Bronchial epithelial cell (primary cell): ENCODE measurements around the gene WDR83. TPM values are rescaled to one million over a fixed set of nuclear protein-coding genes. Genes with fewer than 3 reads are reported as not detected.

Experiments
- DNase-seq: peaks from one replicate; pipeline ENCODE4 v3.0.0-alpha.2; 2010; ENCODE audit warnings: low read depth
- FAIRE-seq: peaks from 2 replicates; lab custom pipeline; 2011; peaks lifted over from hg19 to GRCh38; lab: Jason Lieb, UNC
- H3K27me3 ChIP-seq: 2 replicates; pipeline ENCODE4 v1.5.1; 2011; ENCODE audit warnings: low read length; ENCODE audit not compliant: control insufficient read depth, insufficient read depth
- H3K36me3 ChIP-seq: 2 replicates; pipeline ENCODE4 v1.5.1; 2011; ENCODE audit warnings: low read length; ENCODE audit not compliant: control insufficient read depth, insufficient read depth
- H3K4me3 ChIP-seq: 2 replicates; pipeline ENCODE4 v1.5.1; 2011; ENCODE audit warnings: mild to moderate bottlenecking, low read depth, low read length, control low read depth
- total RNA-seq: library from RNA; depleted of rRNA; stranded (reverse); fragments of >200 nt; gene quantifications from 2 replicates; pipeline ENCODE4 v1.2.1, GENCODE V29; 2014
- TF ChIP-seq, protein P1 (sequence below): IDR thresholded peaks from 2 replicates; pipeline ENCODE4 v1.5.1; 2011; ENCODE audit warnings: mild to moderate bottlenecking, moderate library complexity, low read length, control low read depth, inconsistent platforms; ENCODE audit not compliant: insufficient read depth, severe bottlenecking

Gene WDR83
- total RNA-seq, 1 donor from 2014 or later = 21.1 TPM

DNA sequence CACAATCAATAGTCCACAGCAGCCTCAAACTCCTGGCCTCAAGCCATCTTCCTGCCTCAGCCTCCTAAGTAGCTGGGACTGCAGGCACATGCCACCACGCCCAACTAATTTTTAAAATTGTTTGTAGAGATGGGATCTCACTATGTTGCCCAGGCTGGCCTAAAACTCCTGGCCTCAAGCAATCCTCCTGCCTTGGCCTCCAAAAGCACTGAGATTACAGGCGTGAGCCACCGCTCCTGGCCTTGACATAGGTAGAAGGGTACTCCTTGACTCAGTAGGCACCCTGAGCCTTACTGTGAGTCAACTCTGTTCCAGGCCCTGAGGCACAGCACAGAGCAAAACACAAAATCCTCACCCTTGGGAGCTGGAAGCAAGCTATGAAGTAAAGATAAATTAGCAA lies 49.3 kb downstream of the WDR83 start:
- H3K36me3 ChIP-seq = peaks cover 40% of the 10 kb centered on the region
- no peak for FAIRE-seq

DNA sequence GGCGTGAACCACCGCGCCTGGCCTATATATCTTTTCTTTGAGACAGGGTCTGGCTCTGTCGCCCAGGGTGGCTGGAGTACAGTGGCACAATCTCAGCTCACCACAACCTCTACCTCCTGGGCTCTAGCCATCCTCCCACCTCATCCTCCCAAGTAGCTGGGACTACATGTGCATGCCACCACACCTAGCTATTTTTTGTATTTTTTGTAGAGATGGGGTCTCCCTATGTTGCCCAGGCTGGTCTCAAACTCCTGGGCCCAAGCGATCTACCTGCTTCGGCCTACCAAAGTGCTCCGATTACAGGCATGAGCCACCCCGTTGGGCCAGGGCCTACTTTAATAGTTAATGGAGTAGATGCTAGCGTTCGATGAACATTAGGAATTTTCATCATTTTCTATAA lies 53.7 kb downstream of the WDR83 start:
- TF ChIP-seq, protein P1, sequence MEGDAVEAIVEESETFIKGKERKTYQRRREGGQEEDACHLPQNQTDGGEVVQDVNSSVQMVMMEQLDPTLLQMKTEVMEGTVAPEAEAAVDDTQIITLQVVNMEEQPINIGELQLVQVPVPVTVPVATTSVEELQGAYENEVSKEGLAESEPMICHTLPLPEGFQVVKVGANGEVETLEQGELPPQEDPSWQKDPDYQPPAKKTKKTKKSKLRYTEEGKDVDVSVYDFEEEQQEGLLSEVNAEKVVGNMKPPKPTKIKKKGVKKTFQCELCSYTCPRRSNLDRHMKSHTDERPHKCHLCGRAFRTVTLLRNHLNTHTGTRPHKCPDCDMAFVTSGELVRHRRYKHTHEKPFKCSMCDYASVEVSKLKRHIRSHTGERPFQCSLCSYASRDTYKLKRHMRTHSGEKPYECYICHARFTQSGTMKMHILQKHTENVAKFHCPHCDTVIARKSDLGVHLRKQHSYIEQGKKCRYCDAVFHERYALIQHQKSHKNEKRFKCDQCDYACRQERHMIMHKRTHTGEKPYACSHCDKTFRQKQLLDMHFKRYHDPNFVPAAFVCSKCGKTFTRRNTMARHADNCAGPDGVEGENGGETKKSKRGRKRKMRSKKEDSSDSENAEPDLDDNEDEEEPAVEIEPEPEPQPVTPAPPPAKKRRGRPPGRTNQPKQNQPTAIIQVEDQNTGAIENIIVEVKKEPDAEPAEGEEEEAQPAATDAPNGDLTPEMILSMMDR = no peak
- peak overlapping the region; percentile 89 for H3K4me3 ChIP-seq
- peaks cover 19% of the 10 kb centered on the region for H3K36me3 ChIP-seq
- H3K27me3 ChIP-seq = no peaks in the 10 kb centered on the region
- FAIRE-seq (no peak), DNase-seq (no peak)

More for the DNA sequence above, 49.3 kb downstream of the WDR83 start:
- no peak for DNase-seq
- no peak overlapping the region for H3K4me3 ChIP-seq
- no peaks in the 10 kb centered on the region for H3K27me3 ChIP-seq
- TF ChIP-seq, protein P1 = no peak

DNA sequence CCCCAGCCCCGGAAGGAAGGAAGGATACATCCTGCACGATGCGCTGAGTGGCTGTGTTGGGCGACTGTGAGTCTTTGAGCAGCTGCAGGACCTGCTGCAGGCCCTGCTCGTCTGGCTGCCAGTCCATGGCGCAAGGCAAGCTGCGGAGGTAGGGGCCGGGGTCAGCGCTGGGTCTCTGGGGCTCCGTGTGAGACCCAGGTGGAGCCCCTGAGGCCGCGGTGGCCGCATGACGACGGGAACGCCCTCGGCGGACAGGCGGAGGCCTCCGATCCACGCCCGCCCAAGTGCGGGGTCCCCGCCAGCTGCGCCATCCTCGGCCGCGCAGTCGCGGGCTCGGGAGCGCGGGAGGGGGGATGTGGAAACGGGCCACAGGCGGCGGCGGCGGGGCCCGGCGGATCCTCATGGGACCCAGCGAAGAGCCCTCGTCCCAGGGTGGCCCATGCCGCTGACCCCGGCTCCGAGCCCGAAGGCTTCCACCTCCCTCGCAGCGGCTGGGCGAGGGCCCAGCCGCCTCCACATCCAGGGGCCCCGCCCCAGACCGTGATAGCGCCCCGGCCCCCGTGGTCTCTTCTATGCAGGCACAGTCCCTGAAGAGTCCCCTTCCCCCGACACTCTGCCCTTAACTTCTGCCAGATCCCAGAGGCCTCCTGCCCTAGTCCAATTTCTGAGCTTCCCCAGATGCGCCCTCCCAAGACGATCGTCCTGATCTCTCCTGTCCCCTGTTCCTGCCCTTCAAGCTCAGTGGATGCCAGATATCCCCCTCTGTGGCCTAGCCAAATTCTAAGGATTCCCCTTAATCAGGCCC lies 54.4 kb downstream of the WDR83 start:
- Histone ChIP-seq H3K36me3 (peaks cover 13% of the 10 kb centered on the region), H3K4me3 (peak overlapping the region; percentile 89), H3K27me3 (no peaks in the 10 kb centered on the region)
- FAIRE-seq (no peak), DNase-seq (no peak)
- TF ChIP-seq, protein P1 = no peak

DNA sequence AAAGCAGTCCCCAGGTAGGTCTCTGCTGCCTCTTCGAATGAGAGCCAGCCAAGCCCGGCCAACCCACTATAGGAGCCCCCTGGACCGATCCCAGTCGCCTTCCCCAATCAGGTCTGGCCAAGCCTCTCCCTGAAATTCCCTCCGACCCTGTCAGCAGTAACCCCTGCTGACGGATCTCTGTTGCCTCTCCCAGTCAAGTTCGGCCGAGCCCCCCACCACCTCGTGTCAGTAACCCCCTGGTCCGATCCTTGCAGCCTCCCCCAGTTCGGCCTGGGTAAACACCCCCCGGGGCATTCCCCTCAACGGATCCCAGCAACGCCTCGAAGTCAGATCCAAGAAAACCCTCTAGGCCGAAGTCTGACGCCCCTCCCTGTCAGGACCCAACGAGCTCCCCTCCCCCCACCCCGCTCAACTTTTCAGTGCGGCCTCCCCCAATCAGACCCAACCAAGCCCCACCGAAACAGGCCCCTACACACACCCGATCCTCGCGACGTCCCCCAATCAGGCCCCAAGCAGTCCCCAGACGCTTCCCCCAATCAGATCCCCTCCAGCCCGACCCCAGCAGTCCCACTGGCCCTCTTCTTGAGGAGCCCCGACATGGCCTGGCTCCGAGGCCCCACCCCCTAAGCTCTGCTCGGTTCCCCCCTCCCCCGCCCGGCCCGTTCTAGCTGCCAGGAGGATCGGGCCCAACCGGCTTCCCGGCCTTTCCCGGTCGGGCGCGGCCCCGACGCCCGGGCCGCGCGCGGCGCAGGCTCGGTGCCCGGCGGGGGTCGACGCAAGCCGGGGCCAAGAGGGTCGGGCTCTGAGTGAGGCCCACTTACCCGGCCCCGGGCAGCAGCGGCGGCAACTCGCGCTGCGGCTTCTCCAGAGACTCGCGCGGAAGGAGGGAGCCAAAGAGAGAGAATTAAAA lies 55.3 kb downstream of the WDR83 start:
- H3K36me3 ChIP-seq = peaks cover 10% of the 10 kb centered on the region
- DNase-seq (no peak), FAIRE-seq (no peak)
- H3K4me3 ChIP-seq = peak overlapping the region; percentile 89
- no peaks in the 10 kb centered on the region for H3K27me3 ChIP-seq
- TF ChIP-seq, protein P1 = no peak

DNA sequence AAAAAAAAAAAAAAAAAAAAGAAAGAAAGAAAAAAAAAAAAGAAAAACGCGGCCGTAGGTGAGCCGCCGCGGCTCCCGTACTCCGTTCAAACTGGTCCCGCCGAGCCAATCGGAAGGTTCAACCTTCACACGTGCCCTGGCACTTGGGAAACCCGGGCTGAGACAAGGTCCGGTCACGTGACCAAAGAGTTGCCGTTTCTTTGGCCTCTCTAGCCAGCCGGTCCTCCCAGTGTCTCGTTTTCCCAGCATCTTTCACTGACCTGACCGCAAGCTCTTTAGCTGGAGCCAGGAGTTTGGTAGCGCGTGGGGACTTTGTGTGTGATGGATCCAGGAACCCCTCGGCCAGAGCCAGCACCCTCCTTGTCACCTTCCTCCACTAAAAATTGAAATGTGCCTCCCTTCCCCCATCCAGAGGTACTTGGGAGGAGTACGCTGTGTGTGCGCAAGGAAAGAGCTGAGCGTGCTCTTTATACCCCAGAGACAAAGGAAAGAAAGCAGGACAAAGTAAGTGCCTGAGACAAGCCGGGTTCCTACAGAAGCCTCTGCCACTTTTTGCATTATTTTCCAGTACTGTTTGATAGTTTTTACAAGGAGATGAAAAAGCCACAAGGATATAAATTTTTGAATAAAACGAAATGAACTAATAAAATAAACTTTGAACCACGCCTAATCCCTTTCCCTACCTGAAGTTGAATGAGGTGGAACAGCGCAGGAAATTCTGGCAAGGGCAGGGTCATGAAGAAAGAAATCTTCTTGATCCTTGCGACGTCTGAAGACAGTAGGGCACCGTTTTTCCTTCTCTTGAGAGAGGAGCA lies 56.2 kb downstream of the WDR83 start:
- TF ChIP-seq, protein P1 = no peak
- DNase-seq (peak; percentile 94), FAIRE-seq (no peak)
- H3K4me3 ChIP-seq = peak overlapping the region; percentile 89
- no peaks in the 10 kb centered on the region for H3K27me3 ChIP-seq
- peaks cover 9% of the 10 kb centered on the region for H3K36me3 ChIP-seq
